MV-4-11 (cell line): ENCODE results near the gene MORC1.
"Not testable (repeated sequence)": the region's sequence is repeated elsewhere in the genome, so short reads cannot be mapped to it uniquely, and the experiment has no call there.

Experiments used
- DNase-seq: peaks from one replicate; lab custom pipeline; 2025; lab: John Stamatoyannopoulos, UW

The MORC1 gene

GRCh38 chr3:109117939-109118338 is at the start of gene MORC1:
MORC1 (minus strand) TSS chr3:109118134; CDS start chr3:109118059, 75 bp downstream.
- DNase-seq: no peak

- DNase-seq: no peak
Observed at GRCh38 chr3:109165905-109166304, 48.0 kb upstream of the MORC1 start.

- no peak for DNase-seq
Observed at GRCh38 chr3:109161487-109162123, 43.7 kb upstream of the MORC1 start.

GRCh38 chr3:109155828-109156227 is 37.9 kb upstream of the MORC1 start:
- no peak for DNase-seq

GRCh38 chr3:109154979-109155378 is 37.0 kb upstream of the MORC1 start:
- DNase-seq: no peak

GRCh38 chr3:109152320-109152719 is 34.4 kb upstream of the MORC1 start:
- no peak for DNase-seq

- DNase-seq: no peak
Observed at GRCh38 chr3:109149078-109149477, 31.1 kb upstream of the MORC1 start.

- DNase-seq: no peak
Observed at GRCh38 chr3:109143646-109144045, 25.7 kb upstream of the MORC1 start.

- DNase-seq: no peak
Observed at GRCh38 chr3:109140318-109140717, 22.4 kb upstream of the MORC1 start.

- DNase-seq: no peak
Observed at GRCh38 chr3:109137761-109138160, 19.8 kb upstream of the MORC1 start.

GRCh38 chr3:109136523-109136922 is 18.6 kb upstream of the MORC1 start, which contains the start of gene C3orf85:
C3orf85 (plus strand) TSS chr3:109136719; CDS start chr3:109136848, 129 bp downstream.
- DNase-seq: no peak

GRCh38 chr3:109133474-109133816 is 15.5 kb upstream of the MORC1 start:
- not testable (repeated sequence) for DNase-seq

GRCh38 chr3:109132801-109133473 is 15.0 kb upstream of the MORC1 start:
- DNase-seq: no peak

GRCh38 chr3:109131276-109131675 is 13.3 kb upstream of the MORC1 start:
- no peak for DNase-seq

GRCh38 chr3:109127553-109127952 is 9.6 kb upstream of the MORC1 start:
- DNase-seq: no peak

GRCh38 chr3:109125902-109126301 is 8.0 kb upstream of the MORC1 start:
- no peak for DNase-seq

GRCh38 chr3:109122690-109123089 is 4.8 kb upstream of the MORC1 start:
- peak; percentile 80 for DNase-seq

- no peak for DNase-seq
Observed at GRCh38 chr3:109118584-109118983, 650 bp upstream of the MORC1 start.

- no peak for DNase-seq
Observed at GRCh38 chr3:109116031-109116430, 1.9 kb downstream of the MORC1 start.

GRCh38 chr3:109115451-109115850 is 2.5 kb downstream of the MORC1 start:
- no peak for DNase-seq

GRCh38 chr3:109114746-109115145 is 3.2 kb downstream of the MORC1 start:
- DNase-seq: no peak

- no peak for DNase-seq
Observed at GRCh38 chr3:109112946-109113760, 4.8 kb downstream of the MORC1 start.

- no peak for DNase-seq
Observed at GRCh38 chr3:109109574-109109973, 8.4 kb downstream of the MORC1 start.
